A673 (cell line): ENCODE results near the gene KIF17.

Source experiments
- EZH2 ChIP-seq: fragments of 200-600 bp; sonication (generic); IDR thresholded peaks from 2 replicates; pipeline ENCODE4 v1.6.1; 2017; ENCODE audit warnings: borderline replicate concordance, low read depth, mild to moderate bottlenecking, mixed read lengths, antibody characterized with exemption, low read length; ENCODE audit not compliant: poor library complexity, severe bottlenecking
- TF ChIP-seq, protein P1 (sequence below): fragments of 300-800, 200-600 bp; sonication (generic); conservative IDR thresholded peaks from 2 replicates; pipeline ENCODE4 v1.5.1; 2017; ENCODE audit warnings: low read depth, mild to moderate bottlenecking, antibody characterized with exemption, low read length, moderate library complexity, mixed read lengths

- TF ChIP-seq, protein P1, sequence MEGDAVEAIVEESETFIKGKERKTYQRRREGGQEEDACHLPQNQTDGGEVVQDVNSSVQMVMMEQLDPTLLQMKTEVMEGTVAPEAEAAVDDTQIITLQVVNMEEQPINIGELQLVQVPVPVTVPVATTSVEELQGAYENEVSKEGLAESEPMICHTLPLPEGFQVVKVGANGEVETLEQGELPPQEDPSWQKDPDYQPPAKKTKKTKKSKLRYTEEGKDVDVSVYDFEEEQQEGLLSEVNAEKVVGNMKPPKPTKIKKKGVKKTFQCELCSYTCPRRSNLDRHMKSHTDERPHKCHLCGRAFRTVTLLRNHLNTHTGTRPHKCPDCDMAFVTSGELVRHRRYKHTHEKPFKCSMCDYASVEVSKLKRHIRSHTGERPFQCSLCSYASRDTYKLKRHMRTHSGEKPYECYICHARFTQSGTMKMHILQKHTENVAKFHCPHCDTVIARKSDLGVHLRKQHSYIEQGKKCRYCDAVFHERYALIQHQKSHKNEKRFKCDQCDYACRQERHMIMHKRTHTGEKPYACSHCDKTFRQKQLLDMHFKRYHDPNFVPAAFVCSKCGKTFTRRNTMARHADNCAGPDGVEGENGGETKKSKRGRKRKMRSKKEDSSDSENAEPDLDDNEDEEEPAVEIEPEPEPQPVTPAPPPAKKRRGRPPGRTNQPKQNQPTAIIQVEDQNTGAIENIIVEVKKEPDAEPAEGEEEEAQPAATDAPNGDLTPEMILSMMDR = no peak
- no peak for TF ChIP-seq EZH2
Measured at GRCh38 chr1:20724364-20725188, 6.8 kb upstream of the KIF17 start.
